ENCODE results near the gene ANTXR1. TPM values are rescaled to one million over a fixed set of nuclear protein-coding genes. Genes with fewer than 3 reads are reported as not detected.
"Not testable (repeated sequence)": the region's sequence is repeated elsewhere in the genome, so short reads cannot be mapped to it uniquely, and the experiment has no call there.

ANTXR1 gene
- total and polyA plus RNA-seq, 4 donors, result 45.7 to 65.0 (median 47.7) TPM

- Histone ChIP-seq H3K4me3 (ENCODE audit: low read depth, low read length) (no peak overlapping the region), H3K27ac (ENCODE audit: low read depth, low read length) (no peak overlapping the region), H3K36me3 (ENCODE audit: control insufficient read depth, insufficient read depth, low read length) (no peaks in the 10 kb centered on the region), H3K9me3 (ENCODE audit: control insufficient read depth, insufficient read depth, low read length) (no peaks in the 10 kb centered on the region), H3K4me1 (ENCODE audit: control insufficient read depth, insufficient read depth, low read length) (no peaks in the 10 kb centered on the region), H3K27me3 (ENCODE audit: control insufficient read depth, insufficient read depth, low read length) (no peaks in the 10 kb centered on the region)
- no peak for DNase-seq (ENCODE audit: low read depth in 4 of 6, low spot score in 6 of 6)
- WGBS (ENCODE audit: insufficient coverage), result no CpG with 5 or more reads among the region's 3 CpGs
These were observed 210.1 kb downstream of the ANTXR1 start for GRCh38 chr2:69222953-69223658.

GRCh38 chr2:69223759-69224511 is 211.0 kb downstream of the ANTXR1 start:
- Histone ChIP-seq H3K9me3 (ENCODE audit: control insufficient read depth, insufficient read depth, low read length) (no peaks in the 10 kb centered on the region), H3K4me1 (ENCODE audit: control insufficient read depth, insufficient read depth, low read length) (no peaks in the 10 kb centered on the region), H3K36me3 (ENCODE audit: control insufficient read depth, insufficient read depth, low read length) (no peaks in the 10 kb centered on the region), H3K27ac (ENCODE audit: low read depth, low read length) (no peak overlapping the region), H3K27me3 (ENCODE audit: control insufficient read depth, insufficient read depth, low read length) (no peaks in the 10 kb centered on the region), H3K4me3 (ENCODE audit: low read depth, low read length) (no peak overlapping the region)
- WGBS (ENCODE audit: insufficient coverage), result 60% methylated on average over 1 of the region's 6 CpGs
- peak in 1 of 6 donors; percentile 45 for DNase-seq (ENCODE audit: low read depth in 4 of 6, low spot score in 6 of 6)

- Histone ChIP-seq H3K27me3 (ENCODE audit: control insufficient read depth, insufficient read depth, low read length) (no peaks in the 10 kb centered on the region), H3K36me3 (ENCODE audit: control insufficient read depth, insufficient read depth, low read length) (no peaks in the 10 kb centered on the region), H3K4me3 (ENCODE audit: low read depth, low read length) (no peak overlapping the region), H3K4me1 (ENCODE audit: control insufficient read depth, insufficient read depth, low read length) (no peaks in the 10 kb centered on the region), H3K9me3 (ENCODE audit: control insufficient read depth, insufficient read depth, low read length) (no peaks in the 10 kb centered on the region), H3K27ac (ENCODE audit: low read depth, low read length) (no peak overlapping the region)
- WGBS (ENCODE audit: insufficient coverage), result 8% methylated on average over 1 of the region's 3 CpGs
- DNase-seq (ENCODE audit: low read depth in 4 of 6, low spot score in 6 of 6), result no peak
These were observed 211.5 kb downstream of the ANTXR1 start for GRCh38 chr2:69224512-69224837.

GRCh38 chr2:69225933-69226332 is 213.0 kb downstream of the ANTXR1 start:
- Histone ChIP-seq H3K9me3 (ENCODE audit: control insufficient read depth, insufficient read depth, low read length) (no peaks in the 10 kb centered on the region), H3K36me3 (ENCODE audit: control insufficient read depth, insufficient read depth, low read length) (no peaks in the 10 kb centered on the region), H3K27me3 (ENCODE audit: control insufficient read depth, insufficient read depth, low read length) (no peaks in the 10 kb centered on the region), H3K4me1 (ENCODE audit: control insufficient read depth, insufficient read depth, low read length) (no peaks in the 10 kb centered on the region), H3K27ac (ENCODE audit: low read depth, low read length) (no peak overlapping the region), H3K4me3 (ENCODE audit: low read depth, low read length) (no peak overlapping the region)
- DNase-seq (ENCODE audit: low read depth in 4 of 6, low spot score in 6 of 6), result no peak
- WGBS (ENCODE audit: insufficient coverage), result 100% methylated on average over 2 of the region's 2 CpGs

- Histone ChIP-seq H3K36me3 (ENCODE audit: control insufficient read depth, insufficient read depth, low read length) (no peaks in the 10 kb centered on the region), H3K27me3 (ENCODE audit: control insufficient read depth, insufficient read depth, low read length) (no peaks in the 10 kb centered on the region), H3K9me3 (ENCODE audit: control insufficient read depth, insufficient read depth, low read length) (no peaks in the 10 kb centered on the region), H3K4me1 (ENCODE audit: control insufficient read depth, insufficient read depth, low read length) (no peaks in the 10 kb centered on the region), H3K4me3 (ENCODE audit: low read depth, low read length) (no peak overlapping the region), H3K27ac (ENCODE audit: low read depth, low read length) (no peak overlapping the region)
- no CpG with 5 or more reads among the region's 3 CpGs for WGBS (ENCODE audit: insufficient coverage)
- no peak for DNase-seq (ENCODE audit: low read depth in 4 of 6, low spot score in 6 of 6)
These were observed 213.9 kb downstream of the ANTXR1 start for GRCh38 chr2:69226903-69227302.

- H3K27me3 ChIP-seq (ENCODE audit: control insufficient read depth, insufficient read depth, low read length), result no peaks in the 10 kb centered on the region
- no peak overlapping the region for H3K4me3 ChIP-seq (ENCODE audit: low read depth, low read length)
- no peak overlapping the region for H3K27ac ChIP-seq (ENCODE audit: low read depth, low read length)
- H3K9me3 ChIP-seq (ENCODE audit: control insufficient read depth, insufficient read depth, low read length), result no peaks in the 10 kb centered on the region
- no peak for DNase-seq (ENCODE audit: low read depth in 4 of 6, low spot score in 6 of 6)
- H3K36me3 ChIP-seq (ENCODE audit: control insufficient read depth, insufficient read depth, low read length), result no peaks in the 10 kb centered on the region
- H3K4me1 ChIP-seq (ENCODE audit: control insufficient read depth, insufficient read depth, low read length), result no peaks in the 10 kb centered on the region
These were observed 214.7 kb downstream of the ANTXR1 start for GRCh38 chr2:69227716-69228115.

GRCh38 chr2:69230946-69231345 is 218.0 kb downstream of the ANTXR1 start:
- not testable (repeated sequence) for H3K27me3 ChIP-seq (ENCODE audit: control insufficient read depth, insufficient read depth, low read length); H3K27ac ChIP-seq (ENCODE audit: low read depth, low read length); H3K9me3 ChIP-seq (ENCODE audit: control insufficient read depth, insufficient read depth, low read length); H3K36me3 ChIP-seq (ENCODE audit: control insufficient read depth, insufficient read depth, low read length); H3K4me1 ChIP-seq (ENCODE audit: control insufficient read depth, insufficient read depth, low read length); DNase-seq (ENCODE audit: low read depth in 4 of 6, low spot score in 6 of 6); H3K4me3 ChIP-seq (ENCODE audit: low read depth, low read length)
- no CpG with 5 or more reads among the region's 1 CpG for WGBS (ENCODE audit: insufficient coverage)

- Histone ChIP-seq H3K4me1 (ENCODE audit: control insufficient read depth, insufficient read depth, low read length) (no peaks in the 10 kb centered on the region), H3K4me3 (ENCODE audit: low read depth, low read length) (no peak overlapping the region), H3K27ac (ENCODE audit: low read depth, low read length) (no peak overlapping the region), H3K9me3 (ENCODE audit: control insufficient read depth, insufficient read depth, low read length) (no peaks in the 10 kb centered on the region), H3K27me3 (ENCODE audit: control insufficient read depth, insufficient read depth, low read length) (no peaks in the 10 kb centered on the region), H3K36me3 (ENCODE audit: control insufficient read depth, insufficient read depth, low read length) (no peaks in the 10 kb centered on the region)
- DNase-seq (ENCODE audit: low read depth in 4 of 6, low spot score in 6 of 6), result no peak
- 100% methylated on average over 2 of the region's 6 CpGs for WGBS (ENCODE audit: insufficient coverage)
These were observed 218.8 kb downstream of the ANTXR1 start for GRCh38 chr2:69231612-69232277.

GRCh38 chr2:69235835-69236234 is 222.9 kb downstream of the ANTXR1 start:
- not testable (repeated sequence) for H3K4me3 ChIP-seq (ENCODE audit: low read depth, low read length); H3K9me3 ChIP-seq (ENCODE audit: control insufficient read depth, insufficient read depth, low read length); H3K36me3 ChIP-seq (ENCODE audit: control insufficient read depth, insufficient read depth, low read length); H3K4me1 ChIP-seq (ENCODE audit: control insufficient read depth, insufficient read depth, low read length); H3K27me3 ChIP-seq (ENCODE audit: control insufficient read depth, insufficient read depth, low read length); H3K27ac ChIP-seq (ENCODE audit: low read depth, low read length); DNase-seq (ENCODE audit: low read depth in 4 of 6, low spot score in 6 of 6)
- no CpG with 5 or more reads among the region's 4 CpGs for WGBS (ENCODE audit: insufficient coverage)

Measured in spinal cord (tissue), 10 donors.